Subcutaneous adipose tissue (tissue), 4 donors: ENCODE measurements around the gene TMA7B. TPM values are rescaled to one million over a fixed set of nuclear protein-coding genes. Genes with fewer than 3 reads are reported as not detected.

ENCODE experiments used
- total RNA-seq, 4 donors: library from RNA; depleted of rRNA; stranded (reverse); fragments of >200 nt; gene quantifications; one replicate each; pipeline ENCODE4 v1.1.0, GENCODE V29; 2016
- TF ChIP-seq, protein P1 (sequence below): fragments of 450-650 bp; IDR thresholded peaks from one replicate; pipeline ENCODE4 v1.5.1; 2016; ENCODE audit warnings: low read depth, mild to moderate bottlenecking, control low read depth, antibody characterized with exemption, moderate library complexity

TMA7B gene
- total RNA-seq, 4 donors from 2014 or later: not detected

DNA sequence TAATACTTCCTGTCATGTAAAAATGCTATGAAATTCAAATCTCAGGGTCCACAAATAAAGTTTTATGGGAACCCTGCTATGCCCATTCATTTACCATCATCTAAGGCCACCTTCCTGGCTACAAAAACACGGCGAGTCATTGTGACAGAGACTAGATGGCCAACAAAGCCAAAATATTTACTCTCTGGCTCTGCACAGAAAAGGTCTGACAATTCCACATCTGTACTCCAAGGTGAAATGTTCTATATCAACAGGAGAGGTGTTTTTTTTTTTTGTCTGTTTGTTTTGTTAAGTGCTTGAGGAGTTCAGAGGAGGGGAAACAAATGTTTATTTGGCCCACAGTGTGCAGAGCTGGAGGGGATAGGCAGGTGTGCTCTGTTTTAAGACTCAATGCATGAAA is 18.6 kb upstream of the TMA7B start:
- TF ChIP-seq, protein P1, sequence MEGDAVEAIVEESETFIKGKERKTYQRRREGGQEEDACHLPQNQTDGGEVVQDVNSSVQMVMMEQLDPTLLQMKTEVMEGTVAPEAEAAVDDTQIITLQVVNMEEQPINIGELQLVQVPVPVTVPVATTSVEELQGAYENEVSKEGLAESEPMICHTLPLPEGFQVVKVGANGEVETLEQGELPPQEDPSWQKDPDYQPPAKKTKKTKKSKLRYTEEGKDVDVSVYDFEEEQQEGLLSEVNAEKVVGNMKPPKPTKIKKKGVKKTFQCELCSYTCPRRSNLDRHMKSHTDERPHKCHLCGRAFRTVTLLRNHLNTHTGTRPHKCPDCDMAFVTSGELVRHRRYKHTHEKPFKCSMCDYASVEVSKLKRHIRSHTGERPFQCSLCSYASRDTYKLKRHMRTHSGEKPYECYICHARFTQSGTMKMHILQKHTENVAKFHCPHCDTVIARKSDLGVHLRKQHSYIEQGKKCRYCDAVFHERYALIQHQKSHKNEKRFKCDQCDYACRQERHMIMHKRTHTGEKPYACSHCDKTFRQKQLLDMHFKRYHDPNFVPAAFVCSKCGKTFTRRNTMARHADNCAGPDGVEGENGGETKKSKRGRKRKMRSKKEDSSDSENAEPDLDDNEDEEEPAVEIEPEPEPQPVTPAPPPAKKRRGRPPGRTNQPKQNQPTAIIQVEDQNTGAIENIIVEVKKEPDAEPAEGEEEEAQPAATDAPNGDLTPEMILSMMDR: no peak

DNA sequence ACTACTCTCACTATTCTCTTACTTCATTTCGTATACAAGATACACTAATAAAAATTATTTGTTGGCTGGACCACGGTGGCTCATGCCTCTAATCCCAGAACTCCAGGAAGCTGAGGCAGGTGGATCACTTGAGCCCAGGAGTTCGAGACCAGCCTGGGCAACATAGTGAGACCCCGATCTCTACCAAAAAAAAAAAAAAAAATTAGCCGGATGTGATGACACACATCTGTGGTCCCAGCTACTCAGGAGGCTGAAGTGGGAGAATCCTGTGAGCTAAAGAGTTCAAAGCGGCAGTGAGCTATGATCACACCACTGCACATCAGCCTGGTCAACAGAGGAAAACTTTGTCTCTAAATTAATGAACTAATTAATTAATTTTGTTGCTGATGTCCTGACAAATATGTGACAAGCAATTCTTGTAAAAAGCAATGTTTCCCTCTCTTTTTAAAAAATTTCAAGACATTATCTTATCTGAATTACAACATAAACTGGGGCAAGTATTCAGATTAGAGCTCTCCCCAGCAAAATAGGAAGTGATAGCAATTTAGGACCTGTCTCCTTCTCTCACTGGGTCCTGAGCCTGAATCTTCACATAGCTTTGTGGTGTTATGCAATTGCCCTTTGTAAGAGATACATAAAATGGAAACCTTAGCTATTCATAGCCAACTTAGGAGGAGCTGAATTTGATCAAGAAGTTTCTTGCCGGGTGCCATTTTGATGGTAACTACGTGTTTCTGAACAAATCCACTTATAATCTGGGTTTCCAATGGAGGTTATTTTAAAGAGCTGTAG is 17.6 kb upstream of the TMA7B start:
- TF ChIP-seq, protein P1: no peak

DNA sequence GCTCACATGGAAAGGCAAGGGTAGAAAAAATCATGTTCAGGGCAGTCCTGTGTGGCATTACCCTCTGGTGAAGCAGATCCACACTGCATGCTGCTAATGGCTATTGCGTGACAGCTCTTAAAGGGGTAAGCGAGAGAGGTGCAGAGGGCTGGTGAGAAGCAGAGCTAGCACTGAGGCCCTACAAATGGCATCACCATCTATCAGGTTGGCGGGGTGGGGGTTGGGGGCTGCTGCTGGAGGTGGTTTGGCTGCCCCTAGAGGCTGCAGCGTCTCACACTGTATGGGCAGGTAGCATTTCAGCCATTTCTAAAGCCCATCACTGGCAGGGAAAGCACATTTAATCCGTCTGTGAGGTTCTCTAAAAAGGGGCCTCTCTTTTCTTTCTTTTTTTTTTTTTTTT is 16.9 kb upstream of the TMA7B start:
- TF ChIP-seq, protein P1: no peak

DNA sequence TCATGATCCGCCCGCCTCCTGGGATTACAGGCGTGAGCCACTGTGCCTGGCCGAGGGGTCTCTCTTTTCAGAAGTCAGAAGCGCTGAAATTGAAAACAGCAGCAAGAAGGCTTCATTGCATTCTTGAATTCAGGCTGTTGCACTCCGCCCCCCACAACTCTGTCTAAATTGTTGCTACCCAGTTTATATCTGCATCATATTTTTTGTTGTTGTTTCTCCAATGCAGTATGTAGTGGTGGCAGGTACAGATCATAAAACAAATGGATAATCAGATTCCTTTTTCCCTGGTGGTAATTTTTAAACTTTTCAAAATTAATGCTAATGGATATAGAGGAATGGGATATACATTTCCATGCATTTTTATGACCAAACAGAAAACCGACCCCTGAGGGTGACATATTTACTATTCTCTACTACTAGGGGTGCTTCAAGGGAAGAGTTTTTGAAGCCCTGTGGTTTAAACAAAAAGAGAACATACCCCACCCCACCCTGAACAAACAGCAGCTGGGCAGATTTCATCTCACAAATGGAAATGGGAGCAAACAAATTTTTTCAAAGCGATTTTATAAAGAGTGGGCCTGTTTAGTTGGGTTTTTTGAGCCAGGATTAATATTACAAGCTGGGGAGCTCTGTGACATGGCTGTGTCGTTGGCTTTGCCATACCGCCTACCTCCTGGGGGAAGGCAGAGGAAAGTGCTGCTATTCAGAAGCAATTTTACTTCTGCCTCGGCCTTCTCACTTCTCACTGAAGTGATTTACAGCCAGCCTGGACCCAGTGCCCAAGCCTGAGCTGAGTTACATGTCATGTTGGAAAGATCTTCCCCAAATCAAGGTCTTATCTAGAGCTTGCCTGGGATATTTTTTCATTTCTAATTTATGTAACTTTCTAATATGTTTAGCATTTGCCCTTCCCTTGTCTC is 16.0 kb upstream of the TMA7B start:
- TF ChIP-seq, protein P1: no peak

DNA sequence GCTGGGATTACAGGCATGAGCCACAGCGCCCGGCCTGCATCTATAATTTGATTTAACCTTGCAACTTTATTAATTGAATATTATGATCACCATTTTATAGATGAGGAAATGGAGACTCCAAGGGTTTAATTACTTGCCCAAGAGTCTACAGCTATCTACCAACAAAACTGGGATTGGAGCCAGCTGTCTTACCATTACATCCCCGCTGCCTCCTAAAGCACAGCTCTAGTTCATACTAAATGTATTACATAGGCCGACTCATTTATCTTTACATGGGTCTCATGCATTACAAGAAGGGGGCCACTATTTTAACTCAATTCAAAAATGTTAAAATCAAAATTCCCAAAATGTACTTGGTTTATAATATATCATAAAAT is 14.1 kb upstream of the TMA7B start:
- TF ChIP-seq, protein P1: no peak

DNA sequence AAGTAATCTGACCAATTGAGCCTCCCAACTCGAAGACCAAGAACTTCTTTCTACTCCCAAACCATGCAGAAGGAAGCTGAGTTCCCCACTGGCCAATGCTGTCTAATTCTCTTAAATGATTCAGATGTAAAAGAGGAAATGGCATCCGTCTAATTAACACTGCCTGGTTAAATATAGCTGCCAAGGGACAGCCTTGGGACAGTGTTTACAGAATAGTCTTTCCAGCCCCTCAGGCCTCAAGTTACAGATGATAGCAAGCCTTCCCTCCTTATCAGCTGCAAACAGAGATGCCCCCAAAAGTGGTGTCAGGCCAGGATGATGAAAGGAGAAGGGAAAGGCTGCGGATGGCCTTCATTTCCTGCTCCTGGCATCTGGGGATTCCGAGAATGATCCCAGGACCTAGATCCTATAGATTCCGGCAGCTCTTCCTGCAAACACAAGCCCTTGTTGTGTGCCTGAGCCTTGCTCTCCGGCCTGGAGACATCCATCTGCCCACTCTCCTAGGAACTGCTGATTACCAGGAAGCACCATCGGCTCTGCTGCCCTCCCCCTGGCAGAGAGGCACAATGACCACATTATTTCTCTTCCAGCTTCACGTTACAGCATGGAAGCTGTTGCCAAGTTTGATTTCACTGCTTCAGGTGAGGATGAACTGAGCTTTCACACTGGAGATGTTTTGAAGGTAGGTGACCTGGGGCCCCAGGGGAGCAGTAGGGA is 13.5 kb upstream of the TMA7B start:
- TF ChIP-seq, protein P1: no peak
